ENCODE data around the gene PRKCZ.

- TF ChIP-seq, protein P1, sequence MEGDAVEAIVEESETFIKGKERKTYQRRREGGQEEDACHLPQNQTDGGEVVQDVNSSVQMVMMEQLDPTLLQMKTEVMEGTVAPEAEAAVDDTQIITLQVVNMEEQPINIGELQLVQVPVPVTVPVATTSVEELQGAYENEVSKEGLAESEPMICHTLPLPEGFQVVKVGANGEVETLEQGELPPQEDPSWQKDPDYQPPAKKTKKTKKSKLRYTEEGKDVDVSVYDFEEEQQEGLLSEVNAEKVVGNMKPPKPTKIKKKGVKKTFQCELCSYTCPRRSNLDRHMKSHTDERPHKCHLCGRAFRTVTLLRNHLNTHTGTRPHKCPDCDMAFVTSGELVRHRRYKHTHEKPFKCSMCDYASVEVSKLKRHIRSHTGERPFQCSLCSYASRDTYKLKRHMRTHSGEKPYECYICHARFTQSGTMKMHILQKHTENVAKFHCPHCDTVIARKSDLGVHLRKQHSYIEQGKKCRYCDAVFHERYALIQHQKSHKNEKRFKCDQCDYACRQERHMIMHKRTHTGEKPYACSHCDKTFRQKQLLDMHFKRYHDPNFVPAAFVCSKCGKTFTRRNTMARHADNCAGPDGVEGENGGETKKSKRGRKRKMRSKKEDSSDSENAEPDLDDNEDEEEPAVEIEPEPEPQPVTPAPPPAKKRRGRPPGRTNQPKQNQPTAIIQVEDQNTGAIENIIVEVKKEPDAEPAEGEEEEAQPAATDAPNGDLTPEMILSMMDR (IDR thresholded peaks at IDR 0.05): no peak
- TF ChIP-seq EZH2phosphoT487 (IDR thresholded peaks at IDR 0.05) (no peak), EZH2 (IDR thresholded peaks at IDR 0.05) (no peak)
These were observed 98.5 kb downstream of the PRKCZ start for GRCh38 chr1:2148691-2149090.

Measured in neural progenitor cell (in vitro differentiated cells).